ENCODE measurements around the gene RNF152.

Gene RNF152, protein sequence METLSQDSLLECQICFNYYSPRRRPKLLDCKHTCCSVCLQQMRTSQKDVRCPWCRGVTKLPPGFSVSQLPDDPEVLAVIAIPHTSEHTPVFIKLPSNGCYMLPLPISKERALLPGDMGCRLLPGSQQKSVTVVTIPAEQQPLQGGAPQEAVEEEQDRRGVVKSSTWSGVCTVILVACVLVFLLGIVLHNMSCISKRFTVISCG

DNA sequence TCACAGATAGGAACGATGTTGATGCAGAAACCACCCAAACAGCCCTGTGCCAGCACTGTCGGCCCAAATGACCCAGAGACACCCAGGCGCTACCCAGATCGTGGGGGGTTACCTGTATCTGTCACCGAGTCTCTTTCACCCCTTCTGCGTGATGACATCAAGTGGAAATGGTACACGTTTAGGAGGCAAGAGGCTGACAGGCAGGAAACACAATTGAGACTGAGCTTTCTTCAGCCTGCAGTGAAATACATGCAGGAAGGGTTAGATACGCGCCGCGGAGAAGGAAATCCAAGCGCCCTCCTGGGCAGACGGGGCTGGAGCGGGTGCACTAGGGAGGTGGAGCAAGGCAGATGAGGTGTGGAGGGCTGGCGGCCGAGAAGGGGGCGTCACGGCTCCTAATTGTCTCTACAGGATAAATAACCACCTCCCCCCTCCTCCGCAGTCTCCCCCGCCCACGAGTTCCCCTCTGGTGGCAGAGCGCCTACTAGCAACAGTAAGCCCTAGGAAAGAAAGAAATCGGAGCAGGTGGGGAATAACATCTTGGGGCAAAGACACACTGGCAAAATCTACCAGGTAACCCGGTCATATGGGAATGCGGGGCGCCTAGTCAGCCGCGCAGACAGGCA is at the start of gene RNF152:
Gene RNF152 (minus strand): TSS at position 325 of the 626 bp plus-strand sequence. CDS start 76,544 bp downstream, outside the sequence.
- DNase-seq = no peak

DNA sequence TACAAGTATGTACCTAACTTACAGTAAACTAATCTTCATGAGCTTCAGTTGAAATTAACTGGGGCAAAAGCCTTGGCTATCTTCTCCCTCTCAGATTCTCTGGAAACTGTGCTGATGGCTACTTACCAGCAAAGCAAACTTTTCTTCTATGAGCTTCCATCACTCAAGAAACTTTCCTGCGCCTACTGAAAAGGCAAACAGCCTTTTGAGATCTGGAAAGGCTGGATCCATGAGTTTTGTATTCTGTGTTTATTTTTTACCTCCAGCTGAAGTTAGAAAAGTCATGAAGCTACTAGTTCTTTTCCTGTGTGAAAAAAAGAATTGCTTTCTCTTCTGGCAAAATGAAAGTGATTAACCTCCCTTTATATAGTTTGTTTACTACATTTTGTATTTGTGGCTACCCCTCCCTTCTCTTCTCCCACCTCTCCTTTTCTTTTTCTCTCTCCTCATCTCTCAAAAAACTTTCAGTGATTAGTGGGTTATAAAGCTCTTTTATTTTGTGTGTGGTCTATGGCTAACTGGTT is 49.2 kb upstream of the RNF152 start:
- no peak for DNase-seq

DNA sequence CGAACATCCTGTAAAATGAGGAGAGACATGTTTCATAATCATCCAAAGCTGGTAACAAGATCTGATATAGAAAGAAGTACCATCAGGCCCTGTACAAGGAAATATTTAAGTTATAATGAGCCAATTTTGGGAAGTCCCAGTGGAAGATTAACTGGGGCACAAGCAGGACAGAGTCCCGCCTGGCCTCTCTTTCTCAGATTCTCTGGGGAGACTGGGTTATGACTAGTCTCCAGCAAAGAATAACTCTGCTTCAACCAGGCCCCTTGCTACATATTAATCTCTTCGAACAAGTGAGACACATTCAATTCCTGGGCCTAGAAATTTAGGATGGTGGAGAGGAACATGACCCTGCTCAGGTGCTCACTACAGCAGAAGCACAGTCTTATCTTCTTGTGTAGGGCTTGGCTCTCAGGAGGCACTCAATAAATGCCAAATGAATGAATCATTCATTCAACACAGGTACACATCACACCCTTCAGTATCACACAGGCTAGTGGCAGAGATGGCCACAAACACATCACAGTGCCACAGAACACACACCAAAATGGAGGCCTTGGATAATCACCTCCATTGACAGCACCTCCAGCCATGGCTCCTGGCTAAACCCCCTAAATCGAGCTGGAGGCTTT is 46.4 kb upstream of the RNF152 start:
- DNase-seq = no peak

DNA sequence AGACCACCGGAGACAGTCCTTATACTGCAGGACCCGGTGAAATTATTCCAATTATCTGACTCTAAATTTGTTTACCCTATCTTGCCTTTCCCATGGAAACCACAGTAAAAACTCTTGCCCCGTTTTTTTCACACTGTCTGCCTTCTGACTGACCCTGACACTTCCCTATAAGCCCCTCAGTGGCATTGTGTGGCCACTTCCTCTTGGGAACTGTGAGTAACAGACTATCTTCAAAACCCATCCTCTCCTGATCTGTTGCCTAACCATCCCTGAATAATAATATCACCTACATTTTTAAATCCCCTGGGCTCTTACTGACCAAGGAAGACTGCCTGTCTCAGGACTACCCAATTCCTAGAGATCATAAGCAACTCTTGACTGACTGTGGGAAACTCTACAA is 42.6 kb upstream of the RNF152 start:
- no peak for DNase-seq

DNA sequence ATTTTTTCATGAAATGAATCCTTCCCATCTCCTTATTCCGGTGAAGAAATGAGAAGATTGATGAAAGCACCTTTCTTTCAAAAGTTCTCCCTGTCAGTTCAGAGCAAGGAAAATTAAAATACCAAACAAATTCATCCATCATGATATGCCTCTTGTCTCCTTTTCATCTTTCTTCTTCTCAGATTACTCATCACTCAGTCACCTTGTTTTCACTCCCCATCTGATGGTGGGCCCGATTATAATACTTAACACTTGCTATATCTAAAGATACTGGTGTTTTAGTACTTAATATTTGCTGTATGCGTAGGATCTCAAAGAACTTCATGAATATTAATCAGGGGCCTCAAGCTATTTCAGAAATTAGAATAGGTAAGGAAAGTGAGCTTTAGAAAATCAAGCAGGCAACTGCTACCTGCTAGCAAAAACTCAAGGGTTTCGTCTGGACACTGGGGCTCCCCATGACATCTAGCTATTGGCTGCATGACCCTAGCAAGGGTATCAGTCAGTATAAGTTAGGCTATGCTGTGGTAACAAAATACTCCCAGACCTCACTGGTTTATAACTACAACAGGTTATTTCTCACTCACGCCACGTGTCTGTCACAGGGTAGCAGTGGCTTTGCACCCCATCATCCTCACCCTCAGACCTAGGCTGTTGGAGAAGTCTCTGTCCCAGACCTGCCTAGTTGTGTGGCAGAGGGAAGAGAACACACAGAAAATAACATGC is 39.0 kb upstream of the RNF152 start:
- no peak for DNase-seq

DNA sequence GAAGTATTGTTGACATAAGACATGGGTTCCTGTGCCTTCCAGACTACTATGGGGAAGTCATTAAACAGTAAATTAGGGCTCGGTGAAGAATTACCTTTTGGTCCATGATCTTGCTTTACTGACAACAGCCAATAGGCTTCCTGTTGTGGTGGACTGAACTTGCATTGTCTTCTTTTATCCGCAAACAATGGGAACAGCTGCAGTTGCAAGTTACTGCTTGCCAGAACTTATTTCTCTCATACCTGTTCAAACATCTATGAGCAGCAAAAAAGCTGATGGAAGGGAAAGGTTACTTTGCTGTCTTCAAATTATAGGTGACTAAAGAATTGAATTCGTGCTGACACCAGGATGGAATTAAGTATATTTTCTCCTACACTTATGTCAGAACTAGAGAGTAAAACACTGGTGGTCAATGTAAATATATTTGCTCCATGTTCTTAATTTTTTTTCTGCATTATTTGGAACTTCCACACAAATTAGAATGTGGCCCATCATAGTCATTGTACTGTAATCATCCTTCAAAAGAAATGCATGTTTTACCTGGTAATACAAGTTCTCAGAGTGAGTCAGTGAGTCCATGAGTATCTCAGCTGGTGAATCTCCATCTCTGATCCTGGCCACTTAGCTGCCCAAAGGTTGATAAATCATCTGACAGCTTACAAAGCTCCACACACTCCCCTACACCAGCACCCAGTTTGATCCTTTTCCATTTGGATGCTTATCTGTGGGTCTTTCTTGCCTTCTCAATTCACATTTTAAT is 37.3 kb upstream of the RNF152 start:
- DNase-seq = no peak

DNA sequence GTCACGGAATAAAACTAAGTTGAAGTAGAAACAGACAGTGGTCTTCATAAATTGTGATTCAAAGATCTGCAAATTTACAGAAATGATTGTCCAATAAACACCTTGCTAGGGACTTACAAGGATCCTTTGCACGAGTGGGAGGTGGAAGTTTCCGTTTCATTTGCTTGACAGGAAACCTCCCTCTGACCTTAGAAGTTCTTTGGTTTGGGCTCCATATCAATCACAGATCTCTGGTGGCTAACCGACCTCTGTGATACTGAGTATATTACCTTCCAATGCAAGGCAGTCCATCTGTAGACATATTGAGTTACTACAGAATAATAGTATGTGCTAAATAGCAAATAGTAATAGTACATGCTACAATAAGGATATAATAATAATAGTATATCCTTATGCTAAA is 33.7 kb upstream of the RNF152 start:
- no peak for DNase-seq

DNA sequence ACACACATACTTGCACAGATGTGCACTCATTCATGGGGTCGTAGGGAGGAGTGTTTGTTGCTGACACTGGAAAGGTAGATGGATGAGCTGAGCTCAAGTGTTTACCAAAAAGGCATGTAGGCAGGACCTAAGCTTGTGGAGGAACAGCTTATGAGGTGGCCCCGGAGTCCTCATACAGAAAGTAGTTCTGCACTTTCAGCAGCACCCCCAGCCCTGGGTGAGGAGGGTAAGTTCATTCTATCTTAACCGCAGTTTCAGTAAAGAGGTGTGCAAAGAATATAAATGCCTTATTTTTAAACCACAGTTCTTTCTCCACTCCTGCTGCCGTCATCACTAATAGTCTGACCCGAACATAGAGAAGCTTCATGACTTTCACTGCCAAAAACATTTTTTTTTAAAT is 31.7 kb upstream of the RNF152 start:
- no peak for DNase-seq

DNA sequence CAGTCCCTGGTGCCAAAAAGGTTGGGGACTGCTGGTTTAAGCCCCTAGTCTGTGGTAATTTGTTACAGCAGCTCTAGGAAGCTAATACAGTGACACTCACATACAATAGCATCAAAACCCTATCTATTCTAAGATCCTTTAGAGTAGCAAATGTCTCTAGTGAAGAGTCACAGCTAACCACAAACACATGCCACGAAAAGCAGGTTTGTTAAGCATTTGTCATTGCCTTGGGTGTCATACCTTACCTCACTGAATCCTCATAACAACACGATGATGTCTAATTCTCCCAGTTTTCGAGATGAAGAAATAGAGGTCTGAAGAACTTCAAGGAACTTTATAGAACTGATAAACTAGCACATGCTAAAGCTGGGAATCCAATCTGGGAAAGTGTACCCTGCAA is 29.6 kb upstream of the RNF152 start:
- no peak for DNase-seq

DNA sequence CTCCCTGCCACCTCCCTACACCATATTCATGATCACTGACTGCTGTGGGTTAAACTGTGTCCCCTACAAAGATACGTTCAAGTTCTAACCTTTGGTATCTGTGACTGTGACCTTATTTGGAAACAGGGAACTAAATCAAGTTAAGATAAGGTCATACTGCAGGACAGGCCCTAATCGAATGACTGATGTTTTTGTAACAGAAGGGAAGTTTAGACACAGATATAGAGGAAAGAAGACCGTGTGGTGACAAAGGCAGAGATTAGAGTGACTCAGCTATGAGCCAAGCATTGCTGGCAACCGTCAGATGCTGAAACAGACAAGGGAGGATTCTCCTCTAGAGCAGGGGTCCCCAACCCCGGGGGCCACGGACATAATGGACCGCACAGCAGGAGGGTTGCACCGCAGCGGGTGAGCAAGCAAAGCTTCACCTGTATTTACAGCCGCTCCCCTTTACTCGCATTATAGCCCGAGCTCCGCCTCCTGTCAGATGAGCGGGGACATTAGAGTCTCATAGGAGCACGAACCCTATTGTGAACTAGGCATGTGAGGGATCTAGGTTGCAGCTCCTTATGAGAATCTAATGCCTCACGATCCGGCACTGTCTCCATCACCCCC is 28.9 kb upstream of the RNF152 start:
- no peak for DNase-seq

DNA sequence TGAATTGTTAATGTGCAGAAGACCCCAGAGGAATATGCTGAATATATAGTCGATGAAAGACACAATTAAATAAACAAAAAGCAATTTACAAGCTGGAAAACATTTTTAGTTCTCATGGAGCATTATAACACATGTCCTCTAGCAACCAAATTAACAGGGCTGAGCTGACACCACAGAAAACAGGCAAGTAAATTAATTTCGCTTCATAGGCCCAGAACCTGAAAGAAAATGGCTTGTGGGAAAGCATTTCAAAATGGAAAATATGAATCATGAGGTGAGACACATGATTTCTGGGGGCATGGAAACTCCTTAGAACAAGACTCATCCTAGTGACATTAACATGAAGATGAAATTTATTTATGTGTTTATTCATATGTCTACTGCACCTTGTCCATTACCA is 25.0 kb upstream of the RNF152 start:
- no peak for DNase-seq

DNA sequence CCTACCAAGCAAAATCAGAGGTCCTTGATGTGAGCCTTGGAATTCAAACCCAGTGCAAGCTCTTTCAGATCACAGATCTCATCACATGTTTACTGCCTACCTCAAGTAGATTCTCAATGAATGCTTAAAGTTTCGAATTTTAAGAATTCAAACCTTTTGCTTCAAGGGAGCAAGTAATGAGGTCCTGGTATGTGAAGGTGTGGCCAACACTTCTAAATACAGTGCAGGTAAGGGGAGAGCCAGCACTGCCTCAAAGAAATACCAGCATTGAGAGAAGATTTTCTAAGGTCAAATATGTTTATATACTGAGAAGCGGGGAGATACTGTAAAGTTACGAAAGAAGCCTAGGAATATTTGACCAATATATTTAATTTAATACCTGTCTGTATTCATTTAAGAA is 19.7 kb upstream of the RNF152 start:
- no peak for DNase-seq

DNA sequence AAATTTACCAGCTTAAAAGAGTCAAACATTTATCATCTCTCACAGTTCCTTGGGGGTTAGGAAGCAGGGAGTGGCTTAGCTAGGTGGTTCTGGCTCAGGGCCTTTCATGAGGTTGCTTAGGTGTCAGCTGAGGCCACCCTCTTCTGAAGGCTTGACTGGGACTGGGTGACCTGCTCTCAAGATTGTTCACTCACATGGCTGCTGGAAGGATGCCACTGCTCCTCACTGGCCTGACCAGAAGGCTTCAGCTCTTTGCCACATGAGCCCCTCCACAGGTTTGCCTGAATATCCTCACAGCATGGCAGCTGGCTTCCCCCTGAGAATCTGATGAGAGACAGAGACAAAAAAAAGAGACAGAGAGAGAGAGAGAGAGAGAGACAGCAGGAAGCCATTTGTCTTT is 17.3 kb upstream of the RNF152 start:
- no peak for DNase-seq

DNA sequence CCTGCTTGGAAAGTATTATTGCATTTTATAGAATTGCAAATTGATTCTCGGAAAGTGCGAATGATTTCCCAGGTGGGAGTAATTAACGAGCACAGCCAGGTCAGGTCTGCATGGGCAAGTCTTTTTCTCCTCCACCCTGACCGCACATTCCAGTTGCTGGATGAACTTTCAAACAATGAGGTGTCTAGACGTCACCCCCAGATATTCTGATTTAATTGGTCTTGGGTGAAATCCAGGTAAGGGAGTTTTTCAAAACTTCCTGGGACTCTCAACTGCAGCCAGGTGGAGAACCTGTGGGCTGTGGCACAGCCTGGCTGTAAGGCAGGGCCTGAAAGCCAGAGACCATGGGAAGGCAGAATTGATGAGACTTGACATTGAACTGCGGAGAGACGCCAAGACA is 15.9 kb upstream of the RNF152 start:
- DNase-seq = no peak

DNA sequence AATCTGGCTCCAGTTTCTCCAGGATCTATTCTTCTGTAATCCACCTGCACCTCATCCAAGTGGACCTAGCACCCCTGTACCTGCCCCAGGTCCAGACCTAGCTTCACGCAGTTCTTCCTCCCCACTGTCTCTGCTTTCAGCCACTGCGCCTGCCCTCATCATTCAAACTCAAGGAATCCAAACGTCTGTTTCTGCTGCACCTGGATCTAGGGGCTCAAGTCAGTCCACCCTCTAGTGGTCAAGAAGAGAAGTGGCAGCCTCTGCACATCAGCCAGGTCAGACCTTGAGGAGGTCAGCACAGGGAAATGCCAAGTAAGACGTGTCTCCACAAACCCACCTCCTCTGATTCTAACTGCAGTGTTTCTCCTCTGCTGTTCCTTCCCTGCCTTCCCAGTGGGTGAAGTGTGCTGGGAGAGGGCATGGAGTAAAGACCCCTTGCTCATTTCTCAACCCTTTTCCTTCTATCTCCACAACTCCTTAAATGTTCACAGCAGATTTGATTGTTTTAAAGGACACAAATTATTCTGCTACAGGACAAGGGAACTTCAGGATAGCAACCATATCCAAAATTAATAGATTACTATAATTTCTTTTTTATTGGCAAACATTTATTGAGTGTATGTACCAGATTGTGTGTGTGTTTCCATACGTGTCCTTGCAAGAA is 8.6 kb upstream of the RNF152 start:
- no peak for DNase-seq

DNA sequence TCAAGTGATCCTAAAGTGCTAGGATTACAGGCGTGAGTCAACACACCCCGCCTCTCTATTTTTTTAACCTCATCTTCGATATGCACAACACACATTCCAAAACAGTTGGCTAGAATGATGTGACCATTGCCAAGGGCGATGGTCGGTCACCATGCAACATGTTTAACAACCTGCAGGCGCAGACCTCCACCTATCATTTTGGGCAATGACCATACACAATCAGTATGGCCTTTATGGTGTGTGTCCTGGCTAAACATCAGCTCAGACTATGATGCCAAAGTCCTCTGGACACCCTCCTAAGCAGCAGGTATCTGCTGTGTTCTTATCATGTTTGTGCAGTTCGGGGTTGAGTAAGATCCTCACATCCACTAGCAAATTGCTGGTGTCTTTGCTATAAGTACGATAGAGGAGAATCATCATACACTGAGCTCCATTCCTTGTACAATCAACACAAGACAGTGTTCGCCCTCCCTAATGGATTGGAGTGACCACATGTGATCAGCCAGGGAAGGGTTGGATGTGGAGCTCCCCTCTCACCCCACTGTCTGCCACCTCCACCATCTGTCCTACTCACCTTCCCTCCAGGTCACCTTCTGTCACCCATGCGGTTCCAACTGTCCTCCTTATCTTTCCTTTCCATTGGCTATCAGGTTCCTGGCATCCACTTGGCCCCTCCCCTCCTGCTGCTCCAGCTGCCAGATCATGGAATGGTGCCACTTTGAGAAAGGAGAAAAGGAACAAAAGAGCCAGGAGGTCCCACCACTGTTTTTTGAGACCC is 7.9 kb upstream of the RNF152 start:
- DNase-seq = no peak

DNA sequence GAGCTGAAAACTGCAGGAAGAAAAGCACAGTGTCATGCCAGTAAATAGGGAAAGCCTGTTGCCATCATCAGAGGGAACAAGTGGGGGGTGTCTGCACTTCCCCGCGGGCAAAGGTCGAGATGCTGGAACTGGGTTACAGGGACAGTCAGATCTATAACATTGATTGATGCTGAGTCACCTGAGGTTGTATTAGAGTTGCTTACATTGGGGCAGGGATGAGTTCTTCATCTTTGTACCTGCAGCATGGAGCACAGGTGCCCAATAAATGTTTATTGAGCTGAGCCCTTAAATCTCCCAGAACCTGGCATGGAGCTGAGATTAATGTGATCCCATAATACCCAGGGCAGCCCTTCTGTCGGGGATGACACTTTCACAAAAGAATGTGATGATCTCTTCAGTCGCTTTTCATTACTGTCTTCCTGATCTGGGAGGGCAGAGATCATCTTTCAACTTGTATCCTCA is 5.9 kb upstream of the RNF152 start:
- no peak for DNase-seq

DNA sequence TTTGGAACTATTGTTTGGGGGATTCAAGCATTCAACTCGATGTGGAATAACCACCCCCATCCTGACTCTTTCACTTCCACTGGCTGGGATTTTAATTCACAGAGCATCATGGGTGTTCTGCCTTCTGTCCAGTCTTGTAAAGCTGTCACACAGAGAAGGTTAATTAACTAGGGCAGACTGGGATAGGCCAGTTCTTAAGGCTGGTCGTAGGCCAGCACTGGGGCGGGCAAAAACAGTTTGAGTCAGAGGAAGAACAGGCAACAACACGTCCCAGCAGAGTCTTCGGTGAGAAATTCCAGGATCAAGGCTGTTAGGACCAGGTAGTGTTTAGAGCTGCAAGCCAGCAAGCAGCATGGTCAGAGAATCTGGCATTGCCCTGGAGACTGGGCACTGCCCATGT is 4.0 kb upstream of the RNF152 start:
- DNase-seq = no peak

DNA sequence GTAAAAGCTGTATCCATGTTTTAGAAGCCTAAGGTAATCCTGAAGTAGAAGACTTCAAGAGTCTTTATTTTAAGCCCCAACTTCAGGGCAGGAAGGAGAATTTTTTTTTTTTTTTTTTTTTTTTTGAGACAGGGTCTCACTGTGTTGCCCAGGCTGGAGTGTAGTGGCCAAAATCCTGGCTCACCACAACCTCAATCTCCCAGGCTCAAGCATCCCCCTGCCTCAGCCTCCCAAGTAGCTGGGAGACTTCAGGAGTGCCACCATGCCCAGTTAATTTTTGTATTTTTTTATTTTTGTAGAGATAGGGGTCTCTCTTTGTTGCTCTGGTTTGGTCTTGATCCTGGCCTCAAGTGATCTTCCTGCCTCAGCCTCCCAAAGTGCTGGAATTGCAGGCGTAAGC is 3.3 kb upstream of the RNF152 start:
- no peak for DNase-seq

DNA sequence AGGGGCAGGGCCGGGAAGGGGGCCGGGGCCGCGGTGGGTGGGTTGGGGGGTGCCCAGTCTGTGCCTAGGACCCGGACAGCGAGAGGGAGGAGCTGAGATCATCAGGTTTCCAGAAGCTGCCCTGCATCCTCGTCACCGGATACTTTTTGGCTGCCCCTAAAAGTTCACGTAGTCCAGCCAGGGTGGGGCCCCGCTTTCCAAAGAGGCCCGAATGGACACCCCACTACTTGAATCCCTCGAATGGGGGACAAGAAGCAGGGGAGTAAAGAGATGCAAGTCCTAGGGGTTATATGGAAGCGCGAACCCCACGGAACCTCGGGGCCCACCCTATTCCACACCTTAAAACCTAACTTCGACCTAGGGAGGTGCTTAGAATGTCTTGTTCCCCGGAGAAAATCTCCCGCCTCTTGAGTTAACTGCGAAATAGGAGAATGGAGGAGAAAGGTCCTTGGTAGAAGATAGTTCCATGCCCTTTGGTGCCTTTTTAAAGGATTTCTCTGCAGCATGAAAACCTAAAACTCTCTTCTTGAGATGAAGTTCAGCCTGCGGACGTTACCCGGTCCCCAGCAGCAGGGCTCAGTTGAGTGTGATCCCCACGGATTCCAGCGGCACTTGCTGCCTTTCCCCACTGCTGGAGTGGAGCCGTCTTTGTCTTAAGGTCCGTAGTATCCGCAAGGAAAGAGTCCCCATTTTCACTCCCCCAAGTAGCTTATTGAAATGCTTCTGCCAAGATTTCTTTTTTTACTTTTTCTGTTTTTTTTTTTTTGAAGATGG is 2.1 kb upstream of the RNF152 start:
- no peak for DNase-seq
